Activated CD8-positive, alpha-beta T cell treated with anti-CD3 and anti-CD28 coated beads, Interleukin-2, amount 10 ng/mL, durations not matched to agents 7 days and 5 days (primary cell): Measurements from ENCODE around the gene CACNA1C. TPM values are rescaled to one million over a fixed set of nuclear protein-coding genes. Genes with fewer than 3 reads are reported as not detected.

ENCODE experiments used
- ATAC-seq: fragments of 150-1000 bp; cut with Tn5 transposase; one replicate; pipeline ENCODE4 v1.10.0; 2021; ENCODE audit warnings: moderate library complexity
- CTCF ChIA-PET: fragments of 350-600 bp; sonication (Branson Sonifier 250); formaldehyde crosslinking; loops from one replicate; lab custom pipeline; 2021; ENCODE audit warnings: antibody characterized with exemption; lab: Charles Lee
- POLR2A ChIA-PET: fragments of 350-600 bp; sonication (Branson Sonifier 250); formaldehyde crosslinking; loops from one replicate; lab custom pipeline; 2021; ENCODE audit warnings: antibody characterized with exemption; lab: Charles Lee
- DNase-seq: peaks from one replicate; pipeline ENCODE4 v3.0.0-alpha.2; 2020
- H3K27ac Mint-ChIP-seq: one replicate; pipeline ENCODE4 v1.8.0; 2021; ENCODE audit warnings: mild to moderate bottlenecking, mixed read lengths
- H3K27me3 Mint-ChIP-seq: one replicate; pipeline ENCODE4 v1.8.0; 2021; ENCODE audit warnings: low read depth, mixed read lengths
- H3K36me3 Mint-ChIP-seq: one replicate; pipeline ENCODE4 v1.8.0; 2021; ENCODE audit warnings: low read depth, mixed read lengths
- H3K4me1 Mint-ChIP-seq: one replicate; pipeline ENCODE4 v1.8.0; 2021; ENCODE audit warnings: low read depth, mixed read lengths
- H3K4me3 Mint-ChIP-seq: one replicate; pipeline ENCODE4 v1.8.0; 2021; ENCODE audit warnings: mild to moderate bottlenecking, mixed read lengths
- H3K9me3 Mint-ChIP-seq: one replicate; pipeline ENCODE4 v1.8.0; 2022; ENCODE audit warnings: mixed read lengths; ENCODE audit not compliant: insufficient read depth
- total RNA-seq, 2 experiments: library from RNA; stranded (reverse); gene quantifications; one replicate each; pipeline ENCODE4 v1.2.3, GENCODE V29; 2021

The CACNA1C gene
- total RNA-seq, 2 experiments from 2014 or later = 0.08 TPM

GRCh38 chr12:2456122-2456812 lies 403.5 kb downstream of the CACNA1C start:
- no peak for ATAC-seq
- CTCF ChIA-PET = no interaction called here
- no peak overlapping the region for H3K4me3 Mint-ChIP-seq

GRCh38 chr12:2456813-2457186 lies 404.0 kb downstream of the CACNA1C start:
- ATAC-seq (no peak), DNase-seq (no peak)
- Mint-ChIP-seq H3K4me1 (no peaks in the 10 kb centered on the region), H3K27me3 (no peaks in the 10 kb centered on the region), H3K36me3 (no peaks in the 10 kb centered on the region), H3K4me3 (no peak overlapping the region), H3K27ac (no peak overlapping the region), H3K9me3 (no peaks in the 10 kb centered on the region)
- ChIA-PET POLR2A (no interaction called here), CTCF (no interaction called here)

More at GRCh38 chr12:2456122-2456812, 403.5 kb downstream of the CACNA1C start:
- no peaks in the 10 kb centered on the region for H3K36me3 Mint-ChIP-seq
- H3K27me3 Mint-ChIP-seq = no peaks in the 10 kb centered on the region
- no peak overlapping the region for H3K27ac Mint-ChIP-seq
- POLR2A ChIA-PET = no interaction called here
- DNase-seq = no peak
- no peaks in the 10 kb centered on the region for H3K4me1 Mint-ChIP-seq
- no peaks in the 10 kb centered on the region for H3K9me3 Mint-ChIP-seq

GRCh38 chr12:2457215-2457932 lies 404.6 kb downstream of the CACNA1C start:
- DNase-seq (no peak), ATAC-seq (no peak)
- ChIA-PET CTCF (no interaction called here), POLR2A (no interaction called here)
- H3K4me3 Mint-ChIP-seq = no peak overlapping the region
- H3K36me3 Mint-ChIP-seq = no peaks in the 10 kb centered on the region
- no peaks in the 10 kb centered on the region for H3K27me3 Mint-ChIP-seq
- H3K4me1 Mint-ChIP-seq = no peaks in the 10 kb centered on the region
- no peaks in the 10 kb centered on the region for H3K9me3 Mint-ChIP-seq
- no peak overlapping the region for H3K27ac Mint-ChIP-seq

- Mint-ChIP-seq H3K4me3 (no peak overlapping the region), H3K9me3 (no peaks in the 10 kb centered on the region), H3K4me1 (no peaks in the 10 kb centered on the region), H3K27ac (no peak overlapping the region), H3K36me3 (no peaks in the 10 kb centered on the region), H3K27me3 (no peaks in the 10 kb centered on the region)
- ATAC-seq = no peak
- ChIA-PET POLR2A (no interaction called here), CTCF (no interaction called here)
- DNase-seq = no peak
Measured at GRCh38 chr12:2457933-2458414, 405.2 kb downstream of the CACNA1C start.

GRCh38 chr12:2460051-2460670 lies 407.4 kb downstream of the CACNA1C start:
- no peak for ATAC-seq
- Mint-ChIP-seq H3K36me3 (no peaks in the 10 kb centered on the region), H3K4me3 (no peak overlapping the region), H3K27me3 (no peaks in the 10 kb centered on the region), H3K27ac (no peak overlapping the region), H3K9me3 (no peaks in the 10 kb centered on the region), H3K4me1 (no peaks in the 10 kb centered on the region)
- POLR2A ChIA-PET = no interaction called here
- DNase-seq = peak; percentile 28
- CTCF ChIA-PET = no interaction called here

- Mint-ChIP-seq H3K27ac (no peak overlapping the region), H3K27me3 (no peaks in the 10 kb centered on the region), H3K9me3 (no peaks in the 10 kb centered on the region), H3K36me3 (no peaks in the 10 kb centered on the region), H3K4me3 (no peak overlapping the region), H3K4me1 (no peaks in the 10 kb centered on the region)
- CTCF ChIA-PET = no interaction called here
- DNase-seq (no peak), ATAC-seq (no peak)
- POLR2A ChIA-PET = no interaction called here
Measured at GRCh38 chr12:2461046-2461445, 408.3 kb downstream of the CACNA1C start.

GRCh38 chr12:2461645-2462044 lies 408.9 kb downstream of the CACNA1C start:
- H3K27me3 Mint-ChIP-seq = no peaks in the 10 kb centered on the region
- no peaks in the 10 kb centered on the region for H3K36me3 Mint-ChIP-seq
- POLR2A ChIA-PET = no interaction called here
- CTCF ChIA-PET = no interaction called here
- H3K27ac Mint-ChIP-seq = no peak overlapping the region
- DNase-seq = no peak
- H3K4me1 Mint-ChIP-seq = no peaks in the 10 kb centered on the region
- no peak for ATAC-seq
- no peak overlapping the region for H3K4me3 Mint-ChIP-seq
- no peaks in the 10 kb centered on the region for H3K9me3 Mint-ChIP-seq

- CTCF ChIA-PET = no interaction called here
Measured at GRCh38 chr12:2462087-2462486, 409.3 kb downstream of the CACNA1C start.

GRCh38 chr12:2463719-2464118 lies 410.9 kb downstream of the CACNA1C start:
- POLR2A ChIA-PET = no interaction called here
- H3K36me3 Mint-ChIP-seq = no peaks in the 10 kb centered on the region
- H3K4me1 Mint-ChIP-seq = no peaks in the 10 kb centered on the region
- no peaks in the 10 kb centered on the region for H3K27me3 Mint-ChIP-seq
- CTCF ChIA-PET = no interaction called here
- DNase-seq = no peak
- no peaks in the 10 kb centered on the region for H3K9me3 Mint-ChIP-seq
- ATAC-seq = no peak
- no peak overlapping the region for H3K4me3 Mint-ChIP-seq
- no peak overlapping the region for H3K27ac Mint-ChIP-seq

More at GRCh38 chr12:2462087-2462486, 409.3 kb downstream of the CACNA1C start:
- DNase-seq (no peak), ATAC-seq (no peak)
- POLR2A ChIA-PET = no interaction called here
- no peaks in the 10 kb centered on the region for H3K9me3 Mint-ChIP-seq
- H3K4me1 Mint-ChIP-seq = no peaks in the 10 kb centered on the region
- no peaks in the 10 kb centered on the region for H3K36me3 Mint-ChIP-seq
- no peaks in the 10 kb centered on the region for H3K27me3 Mint-ChIP-seq
- no peak overlapping the region for H3K27ac Mint-ChIP-seq
- H3K4me3 Mint-ChIP-seq = no peak overlapping the region

GRCh38 chr12:2465681-2466080 lies 412.9 kb downstream of the CACNA1C start:
- Mint-ChIP-seq H3K36me3 (no peaks in the 10 kb centered on the region), H3K27me3 (peaks cover 3% of the 10 kb centered on the region), H3K9me3 (no peaks in the 10 kb centered on the region), H3K4me1 (no peaks in the 10 kb centered on the region), H3K4me3 (no peak overlapping the region), H3K27ac (no peak overlapping the region)
- DNase-seq (no peak), ATAC-seq (no peak)
- POLR2A ChIA-PET = no interaction called here
- CTCF ChIA-PET = no interaction called here

- Mint-ChIP-seq H3K36me3 (no peaks in the 10 kb centered on the region), H3K4me1 (no peaks in the 10 kb centered on the region), H3K4me3 (no peak overlapping the region), H3K27ac (no peak overlapping the region), H3K27me3 (peaks cover 3% of the 10 kb centered on the region), H3K9me3 (no peaks in the 10 kb centered on the region)
- CTCF ChIA-PET = no interaction called here
- POLR2A ChIA-PET = no interaction called here
- no peak for ATAC-seq
- no peak for DNase-seq
Measured at GRCh38 chr12:2466211-2466610, 413.4 kb downstream of the CACNA1C start.
